ENCODE results near the gene AJUBA.

AJUBA gene

DNA sequence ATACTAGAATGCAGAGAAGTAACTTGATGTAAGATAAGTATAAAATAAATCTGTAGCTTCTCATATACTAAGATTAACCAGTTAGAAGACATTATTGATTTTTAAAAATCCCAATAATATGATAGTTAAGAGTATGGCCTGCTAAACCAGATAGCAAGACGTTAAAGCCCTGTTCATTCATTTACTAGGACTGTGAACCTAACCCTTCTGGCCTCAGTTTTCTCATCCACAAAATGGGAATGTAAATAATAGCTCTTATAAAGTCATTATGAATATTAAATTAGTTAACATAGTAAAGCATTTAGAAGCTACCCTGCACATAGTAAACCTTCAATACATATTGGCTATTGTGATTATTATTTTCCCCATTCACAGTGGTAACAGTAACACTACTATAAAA, 47.2 kb downstream of the AJUBA start:
- no peak for DNase-seq (ENCODE audit: low read depth)

DNA sequence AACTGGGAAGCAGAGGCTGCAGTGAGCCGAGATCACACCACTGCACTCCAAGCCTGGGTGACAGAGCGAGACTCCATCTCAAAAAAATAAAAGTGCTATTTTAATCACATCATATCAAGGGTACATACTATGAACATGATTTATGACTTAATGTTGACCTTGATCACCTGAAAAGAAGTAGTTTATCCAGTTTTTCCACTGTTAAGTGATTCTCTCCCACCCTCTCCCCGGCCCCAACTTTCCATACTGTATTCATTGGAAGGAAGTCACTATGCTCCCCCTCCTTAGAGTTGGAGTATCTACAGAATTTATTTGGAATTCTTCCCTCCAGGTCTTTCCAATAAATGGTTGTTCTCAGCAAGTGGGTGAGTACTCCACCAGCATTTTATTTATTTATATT, 50.2 kb downstream of the AJUBA start:
- DNase-seq (ENCODE audit: low read depth): no peak

DNA sequence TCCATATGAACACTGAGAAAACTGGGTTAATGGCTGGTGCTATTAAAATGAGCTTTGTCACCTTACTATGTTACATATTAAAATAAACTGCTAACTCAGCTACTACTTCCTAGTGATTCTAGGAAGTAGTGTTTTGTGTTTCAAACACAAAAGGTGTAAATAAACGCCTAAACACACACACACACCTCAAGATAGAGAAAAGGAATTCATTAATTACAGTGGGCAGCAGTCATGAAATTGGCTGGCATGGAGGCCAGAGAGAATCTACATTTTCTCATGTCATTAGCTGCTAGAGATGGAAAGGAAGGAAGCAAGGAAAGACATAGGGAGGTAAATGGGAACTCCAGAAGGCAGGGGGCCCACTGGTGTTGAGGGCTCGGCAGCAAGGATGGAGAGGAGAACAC, 52.4 kb downstream of the AJUBA start:
- DNase-seq (ENCODE audit: low read depth): no peak

DNA sequence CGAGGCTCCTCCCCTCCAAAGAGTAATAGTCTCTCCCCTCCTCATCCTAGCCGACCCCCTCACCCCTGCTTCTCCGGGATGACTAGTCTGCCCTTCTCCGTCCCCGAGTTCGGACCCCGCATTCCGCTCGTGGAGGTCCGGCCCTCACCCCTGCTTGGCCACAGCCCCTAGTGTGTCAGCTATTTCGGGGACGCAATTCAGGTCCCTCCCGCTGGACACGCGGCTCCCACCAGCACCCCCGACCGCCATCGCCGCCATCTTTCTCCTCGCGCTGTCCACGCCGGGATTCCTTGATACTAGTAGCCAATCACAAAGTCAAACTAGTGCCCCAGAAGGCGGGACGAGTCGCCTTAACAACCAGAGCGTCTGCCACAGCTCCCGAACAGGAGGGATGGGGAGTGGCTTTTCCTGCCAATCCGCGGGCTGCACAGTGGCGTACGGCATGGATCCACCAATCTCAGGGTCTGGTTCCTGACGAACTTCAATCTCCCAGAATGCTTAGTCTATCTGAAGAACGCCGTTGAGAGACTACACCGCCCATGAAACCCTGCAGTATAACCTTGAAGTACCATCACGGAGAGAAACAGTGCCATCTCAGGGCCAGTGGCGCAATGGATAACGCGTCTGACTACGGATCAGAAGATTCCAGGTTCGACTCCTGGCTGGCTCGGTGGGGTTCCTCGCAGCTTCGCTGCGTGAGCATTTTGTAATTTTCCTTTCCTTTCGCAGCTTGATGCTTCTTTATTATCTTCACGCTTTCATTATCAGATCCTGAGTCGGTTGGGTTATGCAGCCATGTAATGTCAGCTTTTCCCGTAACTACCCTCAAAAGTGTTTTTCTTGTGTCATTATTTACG, 53.0 kb downstream of the AJUBA start, which contains the start of gene PRMT5:
TSS of gene PRMT5 (minus strand) at position 273 of the 857 bp plus-strand sequence. CDS start at position 258, 15 bp downstream.
- peak; percentile 89 for DNase-seq (ENCODE audit: low read depth)

DNA sequence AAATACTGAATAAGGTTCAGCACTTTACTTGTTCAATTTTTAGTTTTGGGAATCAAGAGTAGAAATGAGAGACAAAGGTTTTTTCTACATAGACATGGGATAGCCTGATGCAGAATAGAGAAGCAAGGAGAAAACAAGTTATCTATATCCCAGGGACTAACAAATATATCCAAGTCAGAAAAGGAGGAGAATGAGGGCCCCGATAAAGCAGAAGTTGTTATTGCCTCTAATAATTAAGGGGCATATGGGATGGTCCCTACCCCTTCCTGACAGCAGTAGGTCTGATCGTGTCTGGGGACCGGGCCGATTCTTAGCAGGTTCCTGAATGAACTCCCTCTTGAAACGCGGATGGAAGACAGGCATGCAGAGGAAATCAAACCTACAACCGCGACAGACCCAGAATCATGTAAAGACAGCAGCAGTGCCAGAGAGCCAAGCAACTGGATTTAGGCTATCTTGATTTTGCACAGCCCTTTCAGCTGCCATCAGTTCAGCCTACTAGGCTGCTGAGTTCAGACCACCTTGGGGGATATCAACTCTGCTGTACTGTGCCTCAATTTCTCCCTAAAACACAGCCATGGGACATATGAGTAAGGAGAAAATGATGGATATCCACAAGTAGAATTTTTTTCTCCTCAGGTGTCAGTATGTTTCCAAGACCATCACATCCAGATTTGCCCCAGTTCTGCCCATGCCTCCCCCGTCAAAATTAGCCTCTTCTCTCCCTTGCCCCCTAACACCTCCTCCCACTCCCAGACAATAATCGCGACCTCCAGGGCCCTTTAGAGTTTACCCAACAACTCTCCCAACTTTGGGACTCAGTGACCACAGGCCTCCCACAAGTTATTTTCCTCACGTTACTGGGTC, 53.9 kb downstream of the AJUBA start:
- DNase-seq (ENCODE audit: low read depth): no peak

DNA sequence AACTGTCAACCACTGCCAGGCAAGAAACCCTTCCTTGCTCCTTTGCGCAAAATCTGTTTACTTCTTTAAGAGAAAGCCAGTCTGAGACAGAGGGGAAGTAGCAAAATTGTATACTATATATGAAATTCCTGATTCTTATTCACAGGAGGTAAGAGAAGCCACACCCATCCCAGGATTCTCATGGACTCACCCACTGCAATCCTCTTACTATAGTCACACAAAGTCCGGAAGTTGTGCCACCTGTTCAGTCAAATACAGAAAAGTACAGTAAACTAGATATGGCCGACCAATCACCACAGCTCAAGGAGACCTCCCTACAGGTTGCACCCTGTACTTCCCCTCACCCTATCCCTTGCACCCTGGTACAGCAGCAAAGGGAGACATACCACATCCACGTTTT, 56.0 kb downstream of the AJUBA start:
- DNase-seq (ENCODE audit: low read depth): no peak

DNA sequence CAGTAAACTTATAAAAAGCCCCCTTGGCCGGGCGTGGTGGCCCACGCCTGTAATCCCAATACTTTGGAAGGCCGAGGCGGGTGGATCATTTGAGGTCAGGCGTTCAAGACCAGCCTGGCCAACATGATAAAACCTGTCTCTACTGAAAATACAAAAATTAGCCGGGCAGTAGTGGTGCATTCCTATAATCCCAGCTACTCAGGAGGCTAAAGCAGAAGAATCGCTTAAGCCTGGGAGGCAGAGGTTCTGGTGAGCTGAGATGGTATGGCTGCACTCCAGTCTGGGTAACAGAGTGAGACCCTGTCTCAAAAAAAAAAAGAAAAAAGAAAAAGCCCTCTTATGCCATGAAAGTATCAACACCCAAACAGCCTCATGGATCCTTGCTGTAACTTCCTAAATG, 56.8 kb downstream of the AJUBA start:
- DNase-seq (ENCODE audit: low read depth): no peak

DNA sequence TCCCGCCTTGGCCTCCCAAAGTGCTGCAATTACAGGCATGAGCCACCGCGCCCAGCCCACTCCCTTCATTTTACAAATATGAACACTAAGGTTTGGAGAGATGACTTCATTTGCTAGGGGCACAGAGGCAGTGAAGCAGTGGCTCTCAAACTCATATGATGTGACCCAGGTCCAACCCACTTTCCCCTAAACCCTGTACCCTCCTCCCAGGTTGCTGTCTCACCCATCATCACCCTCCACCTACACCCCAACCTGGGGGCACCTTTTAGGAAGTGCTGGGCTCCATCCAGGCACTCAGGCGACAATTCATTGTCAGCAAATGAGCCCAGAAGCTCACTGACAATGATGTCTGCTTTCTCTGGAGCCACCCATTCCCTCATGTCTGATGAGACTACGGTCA, 58.6 kb downstream of the AJUBA start:
- DNase-seq (ENCODE audit: low read depth): no peak

DNA sequence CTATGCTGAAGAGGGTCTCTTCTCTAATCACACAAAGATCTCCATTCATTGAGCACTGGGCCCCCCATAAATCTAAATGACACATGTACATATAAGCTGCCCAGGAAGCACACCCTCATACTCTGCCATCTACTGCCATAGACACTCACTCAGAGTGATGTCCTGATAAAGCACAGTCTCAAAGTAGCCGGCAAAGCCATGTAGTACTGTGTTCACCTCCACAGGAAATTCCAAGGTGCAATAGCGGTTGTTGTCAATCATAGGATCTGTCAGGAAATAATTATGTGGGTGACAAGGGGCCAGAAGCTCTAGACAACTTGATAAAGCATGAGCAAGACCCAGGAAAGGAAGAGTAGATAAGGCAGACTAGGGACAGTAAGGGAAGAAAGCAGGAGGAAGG, 60.1 kb downstream of the AJUBA start:
- DNase-seq (ENCODE audit: low read depth): no peak
